Activated naive CD4-positive, alpha-beta T cell treated with anti-CD3 and anti-CD28 coated beads, Interleukin-2, amount 10 ng/mL, durations not matched to agents 7 days and 5 days (primary cell): ENCODE results near the gene PPP1R15B.
A peak's percentile ranks its signal among the peaks of the same experiment; 100 is the strongest.
"Not testable (repeated sequence)": the region's sequence is repeated elsewhere in the genome, so short reads cannot be mapped to it uniquely, and the experiment has no call there.

ENCODE experiments used
- CTCF ChIA-PET: fragments of 350-600 bp; sonication (Branson Sonifier 250); formaldehyde crosslinking; loops from one replicate; lab custom pipeline; 2021; ENCODE audit warnings: antibody characterized with exemption; lab: Charles Lee
- DNase-seq: peaks from one replicate; pipeline ENCODE4 v3.0.0-alpha.2; 2020
- H3K27ac Mint-ChIP-seq: one replicate; pipeline ENCODE4 v1.8.0; 2021; ENCODE audit warnings: mild to moderate bottlenecking, moderate library complexity, mixed read lengths
- H3K27me3 Mint-ChIP-seq: one replicate; pipeline ENCODE4 v1.8.0; 2021; ENCODE audit warnings: mild to moderate bottlenecking, mixed read lengths
- H3K36me3 Mint-ChIP-seq: one replicate; pipeline ENCODE4 v1.8.0; 2021; ENCODE audit warnings: mixed read lengths
- H3K4me1 Mint-ChIP-seq: one replicate; pipeline ENCODE4 v1.8.0; 2021; ENCODE audit warnings: mixed read lengths
- H3K4me3 Mint-ChIP-seq: one replicate; pipeline ENCODE4 v1.8.0; 2021; ENCODE audit warnings: mild to moderate bottlenecking, moderate library complexity, mixed read lengths
- H3K9me3 Mint-ChIP-seq: one replicate; pipeline ENCODE4 v1.8.0; 2021; ENCODE audit warnings: mixed read lengths

The PPP1R15B gene

DNA sequence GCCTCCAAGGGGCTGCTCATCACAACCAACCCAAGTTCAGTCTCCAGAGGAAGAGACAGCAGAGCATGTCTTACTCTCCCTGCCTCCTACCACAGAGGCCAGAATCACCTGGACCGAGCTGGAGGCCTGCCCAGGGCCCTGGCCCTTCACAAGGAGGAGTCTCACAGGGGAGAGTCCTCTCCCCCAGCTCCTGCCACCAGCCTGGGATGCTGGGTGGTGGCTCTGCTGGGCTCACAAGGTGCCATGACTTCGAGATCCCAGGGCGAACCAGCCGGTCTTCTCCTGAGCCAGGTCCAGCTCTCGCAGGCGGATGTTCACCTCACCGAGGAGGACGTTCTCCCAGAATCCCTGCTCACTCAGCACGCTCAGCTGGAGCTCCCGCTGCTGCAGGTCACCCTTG, 13.0 kb upstream of the PPP1R15B start:
- Mint-ChIP-seq H3K36me3 (peaks cover 40% of the 10 kb centered on the region), H3K27me3 (no peaks in the 10 kb centered on the region), H3K4me3 (no peak overlapping the region), H3K27ac (no peak overlapping the region), H3K9me3 (no peaks in the 10 kb centered on the region), H3K4me1 (peaks cover 5% of the 10 kb centered on the region)
- CTCF ChIA-PET = interaction anchor here (1.4 kb wide), 1 partner anchor 22 kb away, joined by 4 read pairs; no protein-coding TSS in a partner anchor
- no peak for DNase-seq

DNA sequence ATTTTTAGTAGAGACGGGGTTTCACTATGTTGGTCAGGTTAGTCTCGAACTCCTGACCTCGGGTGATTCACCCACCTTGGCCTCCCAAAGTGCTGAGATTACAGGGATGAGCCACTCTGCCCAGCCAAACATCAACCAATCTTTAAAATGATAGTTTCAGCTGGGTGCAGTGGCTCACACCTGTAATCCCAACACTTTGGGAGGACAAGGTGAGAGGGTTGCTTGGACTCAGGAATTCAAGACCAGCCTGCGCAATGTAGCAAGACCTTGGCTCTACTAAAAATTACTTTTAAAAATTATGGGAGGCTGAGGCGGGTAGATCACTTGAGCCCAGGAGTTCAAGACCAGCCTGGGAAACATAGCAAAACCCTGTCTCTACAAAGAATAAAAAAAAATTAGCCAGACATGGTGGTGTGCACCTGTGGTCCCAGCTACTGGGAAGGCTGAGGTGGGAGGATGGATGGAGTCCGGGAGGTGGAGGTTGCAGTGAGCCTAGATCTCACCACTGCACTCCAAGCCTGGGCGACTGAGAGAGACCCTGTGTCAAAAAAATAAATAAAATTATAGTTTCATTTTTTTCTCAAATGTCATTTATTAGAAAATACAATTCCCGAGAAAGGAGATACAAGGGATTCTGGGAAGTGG, 10.6 kb upstream of the PPP1R15B start:
- H3K9me3 Mint-ChIP-seq, H3K4me3 Mint-ChIP-seq, H3K27ac Mint-ChIP-seq, H3K27me3 Mint-ChIP-seq, DNase-seq: not testable (repeated sequence)
- CTCF ChIA-PET = interaction anchor here (0.8 to 2.5 kb wide), 5 partner anchors 9 to 81 kb away, joined by 3 to 13 read pairs (median 4); no protein-coding TSS in a partner anchor
- peaks cover 16% of the 10 kb centered on the region for H3K4me1 Mint-ChIP-seq
- H3K36me3 Mint-ChIP-seq = peaks cover 33% of the 10 kb centered on the region

DNA sequence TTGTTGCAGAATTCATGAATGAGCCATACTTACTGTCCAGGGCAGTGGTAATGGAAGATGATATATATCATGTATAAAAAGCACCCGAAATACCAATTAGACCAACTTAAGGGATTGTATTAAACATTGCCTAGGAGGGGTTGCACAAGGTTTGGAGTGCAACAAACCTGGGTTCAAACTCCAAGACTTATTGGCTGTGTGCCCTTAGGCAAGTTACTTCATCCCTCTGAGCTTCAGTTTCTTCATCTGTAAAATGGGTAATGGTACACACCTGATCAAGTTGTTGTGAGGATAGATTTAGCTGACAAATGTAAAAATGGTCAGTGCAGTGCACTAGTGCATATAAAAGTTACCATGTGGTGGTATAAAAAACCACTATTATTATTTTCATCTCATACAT, 9.8 kb upstream of the PPP1R15B start:
- no peaks in the 10 kb centered on the region for H3K9me3 Mint-ChIP-seq
- no peaks in the 10 kb centered on the region for H3K27me3 Mint-ChIP-seq
- H3K36me3 Mint-ChIP-seq = peaks cover 28% of the 10 kb centered on the region
- no peak for DNase-seq
- peaks cover 16% of the 10 kb centered on the region for H3K4me1 Mint-ChIP-seq
- H3K27ac Mint-ChIP-seq = no peak overlapping the region
- no peak overlapping the region for H3K4me3 Mint-ChIP-seq
- CTCF ChIA-PET = interaction anchor here (0.8 to 2.5 kb wide), 2 partner anchors 10 to 60 kb away, joined by 4 to 13 read pairs; no protein-coding TSS in a partner anchor

DNA sequence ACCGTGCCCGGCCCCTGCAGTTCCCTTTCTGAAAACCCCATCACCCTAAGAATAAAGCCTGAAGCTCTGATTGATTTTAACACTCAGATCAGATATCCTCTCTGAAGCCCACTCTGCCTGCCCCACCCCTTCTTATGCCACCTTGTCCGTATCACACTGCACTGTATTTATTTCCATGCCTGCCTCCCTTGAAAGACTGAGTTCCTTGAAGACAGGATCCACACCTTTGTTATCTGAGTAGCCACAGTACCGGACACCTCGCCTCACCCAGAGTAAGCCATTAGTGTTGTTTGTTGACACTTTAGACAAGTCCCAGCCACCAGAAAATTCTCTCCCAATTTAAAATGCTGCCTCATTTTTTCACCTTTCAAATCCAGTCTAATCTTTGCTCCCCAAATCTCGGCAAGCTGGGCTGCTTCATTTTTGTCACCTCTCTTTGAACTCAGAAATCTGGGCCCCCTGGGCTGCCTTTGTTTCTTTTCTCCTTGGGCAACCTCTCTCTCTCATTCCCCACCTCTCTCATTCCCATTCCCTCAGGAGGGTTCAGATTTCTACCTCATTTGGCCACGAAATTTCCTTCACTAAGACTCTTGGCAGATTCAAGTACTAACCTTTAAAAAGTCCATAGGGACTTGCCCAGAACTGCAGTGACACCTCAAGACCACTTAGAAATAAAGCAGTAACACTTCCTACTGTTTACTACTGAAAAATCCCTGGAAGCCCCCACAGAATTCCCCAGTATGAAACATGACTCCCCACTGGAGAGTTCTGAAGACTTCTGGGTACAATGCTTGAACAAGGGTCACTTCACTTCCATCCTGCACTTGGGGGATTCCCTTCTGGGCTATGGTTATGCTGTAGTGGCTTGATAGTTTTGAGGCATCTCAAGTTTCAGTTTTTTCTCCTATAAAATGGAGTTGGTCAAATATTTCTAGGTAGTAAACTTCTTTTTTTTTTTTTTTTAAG, 8.7 kb upstream of the PPP1R15B start:
- no peak overlapping the region for H3K27ac Mint-ChIP-seq
- H3K4me3 Mint-ChIP-seq = no peak overlapping the region
- no peak for DNase-seq
- H3K36me3 Mint-ChIP-seq = peaks cover 18% of the 10 kb centered on the region
- no peaks in the 10 kb centered on the region for H3K9me3 Mint-ChIP-seq
- peaks cover 16% of the 10 kb centered on the region for H3K4me1 Mint-ChIP-seq
- CTCF ChIA-PET = no interaction called here
- H3K27me3 Mint-ChIP-seq = no peaks in the 10 kb centered on the region

DNA sequence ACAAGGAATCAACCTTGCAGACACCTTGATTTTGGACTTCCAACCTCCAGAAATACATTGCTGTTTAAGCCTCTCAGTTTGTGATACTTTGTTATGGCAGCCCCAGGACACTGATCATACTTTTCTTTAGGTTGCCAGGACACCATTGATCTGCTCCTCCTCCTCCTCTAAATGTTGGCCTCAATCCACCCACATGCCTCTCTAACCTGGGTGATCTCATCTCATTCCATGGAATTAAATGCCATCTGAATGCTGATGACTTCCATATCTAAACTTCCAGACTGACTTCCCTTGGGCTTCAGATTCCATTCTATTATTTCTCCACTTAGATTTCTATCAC, 7.4 kb upstream of the PPP1R15B start:
- peaks cover 14% of the 10 kb centered on the region for H3K36me3 Mint-ChIP-seq
- CTCF ChIA-PET = interaction anchor here (0.9 to 2.6 kb wide), 2 partner anchors 12 to 87 kb away, joined by 3 to 9 read pairs; no protein-coding TSS in a partner anchor
- H3K4me3 Mint-ChIP-seq = no peak overlapping the region
- H3K9me3 Mint-ChIP-seq = no peaks in the 10 kb centered on the region
- H3K4me1 Mint-ChIP-seq = peaks cover 16% of the 10 kb centered on the region
- no peak for DNase-seq
- no peak overlapping the region for H3K27ac Mint-ChIP-seq
- no peaks in the 10 kb centered on the region for H3K27me3 Mint-ChIP-seq

DNA sequence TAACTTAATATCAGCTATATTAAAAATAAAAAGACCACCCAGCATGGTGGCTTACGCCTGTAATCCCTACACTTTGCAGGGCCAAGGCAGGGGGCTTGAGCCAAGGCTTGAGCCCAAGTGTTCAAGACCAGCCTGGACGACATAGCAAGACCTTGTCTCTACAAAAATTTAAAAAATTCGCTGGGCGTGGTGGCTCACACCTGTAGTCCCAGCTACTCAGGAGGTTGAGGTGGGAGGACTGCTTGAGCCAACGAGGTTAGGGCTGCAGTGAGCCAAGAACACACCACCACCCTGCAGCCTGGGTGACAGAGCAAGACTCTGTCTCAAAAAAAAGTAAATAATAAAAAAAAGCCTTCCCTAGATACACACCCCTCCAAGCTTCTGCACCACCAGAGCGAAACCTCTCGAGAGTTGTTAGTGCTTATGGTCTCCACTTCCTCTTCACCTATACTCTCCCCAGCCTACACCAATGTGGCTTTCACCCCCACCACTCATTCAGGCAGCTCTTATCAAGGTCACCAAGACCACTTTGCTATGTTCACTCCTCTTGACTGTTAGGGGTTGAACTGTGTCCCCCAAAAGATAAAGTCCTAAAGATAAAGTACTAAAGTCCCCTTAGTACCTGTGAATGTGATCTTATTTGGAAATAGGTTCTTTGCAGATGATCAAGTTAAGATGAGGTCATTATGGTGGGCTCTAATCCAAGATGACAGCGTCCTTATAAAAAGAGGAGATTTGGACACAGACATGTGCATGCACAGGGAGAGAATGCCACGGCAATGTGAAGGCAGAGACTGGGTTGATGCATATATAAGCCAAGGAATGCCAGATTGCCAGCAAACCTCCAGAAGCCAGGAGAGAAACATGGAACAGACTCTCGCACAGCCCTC, 6.8 kb upstream of the PPP1R15B start:
- no peak overlapping the region for H3K27ac Mint-ChIP-seq
- peaks cover 16% of the 10 kb centered on the region for H3K4me1 Mint-ChIP-seq
- H3K4me3 Mint-ChIP-seq = no peak overlapping the region
- H3K9me3 Mint-ChIP-seq = no peaks in the 10 kb centered on the region
- CTCF ChIA-PET = interaction anchor here (0.6 to 2.6 kb wide), 4 partner anchors 13 to 389 kb away, joined by 4 to 9 read pairs (median 7); no protein-coding TSS in a partner anchor
- H3K27me3 Mint-ChIP-seq = no peaks in the 10 kb centered on the region
- no peak for DNase-seq
- peaks cover 11% of the 10 kb centered on the region for H3K36me3 Mint-ChIP-seq

DNA sequence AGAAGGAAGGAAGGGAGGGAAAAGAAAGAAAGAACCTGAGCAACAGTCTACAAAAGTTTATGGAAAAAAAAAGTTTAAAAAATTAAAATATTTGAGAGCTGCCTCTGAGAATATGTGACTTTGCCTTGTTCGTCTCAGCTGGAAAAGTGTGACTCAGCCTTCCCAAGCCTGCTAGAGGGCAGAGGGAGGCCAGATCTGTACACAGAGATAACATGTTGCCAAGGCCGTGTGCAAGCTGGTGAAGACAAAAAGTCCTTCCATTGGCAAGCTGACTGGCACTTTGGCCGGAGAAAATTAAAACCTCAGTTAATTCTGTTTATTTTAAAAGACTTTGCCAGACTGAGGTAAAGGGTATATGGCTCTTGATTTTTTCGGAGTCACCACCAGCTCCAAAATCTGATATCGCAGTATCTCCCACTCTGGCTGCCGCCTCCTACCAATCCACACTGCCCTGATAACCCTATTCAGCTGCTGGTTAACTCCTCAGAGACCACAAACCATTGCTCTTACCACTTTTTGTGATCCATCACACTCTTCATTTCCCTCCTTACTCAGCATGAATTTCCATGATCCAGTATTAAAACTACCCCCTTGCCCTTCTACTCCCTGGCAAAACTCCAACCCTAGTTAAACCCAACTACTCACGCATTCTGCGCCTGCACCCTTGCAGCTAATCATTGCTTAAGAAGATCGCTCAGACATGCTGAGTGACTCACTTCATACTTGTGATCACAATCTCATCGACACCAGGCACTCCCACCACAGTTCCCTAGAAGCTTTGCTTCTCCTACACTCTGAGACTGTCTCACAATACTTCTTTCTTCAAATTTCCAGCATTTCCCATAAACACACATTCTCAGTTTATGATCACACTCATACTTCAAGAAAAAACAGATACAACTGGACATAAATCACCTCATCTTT, 5.7 kb upstream of the PPP1R15B start:
- Mint-ChIP-seq H3K27ac (no peak overlapping the region), H3K9me3 (no peaks in the 10 kb centered on the region), H3K4me1 (peaks cover 23% of the 10 kb centered on the region), H3K27me3 (no peaks in the 10 kb centered on the region), H3K36me3 (peaks cover 9% of the 10 kb centered on the region), H3K4me3 (no peak overlapping the region)
- CTCF ChIA-PET = interaction anchor here (0.6 to 2.6 kb wide), 5 partner anchors 14 to 390 kb away, joined by 3 to 9 read pairs (median 5); no protein-coding TSS in a partner anchor
- DNase-seq = no peak

DNA sequence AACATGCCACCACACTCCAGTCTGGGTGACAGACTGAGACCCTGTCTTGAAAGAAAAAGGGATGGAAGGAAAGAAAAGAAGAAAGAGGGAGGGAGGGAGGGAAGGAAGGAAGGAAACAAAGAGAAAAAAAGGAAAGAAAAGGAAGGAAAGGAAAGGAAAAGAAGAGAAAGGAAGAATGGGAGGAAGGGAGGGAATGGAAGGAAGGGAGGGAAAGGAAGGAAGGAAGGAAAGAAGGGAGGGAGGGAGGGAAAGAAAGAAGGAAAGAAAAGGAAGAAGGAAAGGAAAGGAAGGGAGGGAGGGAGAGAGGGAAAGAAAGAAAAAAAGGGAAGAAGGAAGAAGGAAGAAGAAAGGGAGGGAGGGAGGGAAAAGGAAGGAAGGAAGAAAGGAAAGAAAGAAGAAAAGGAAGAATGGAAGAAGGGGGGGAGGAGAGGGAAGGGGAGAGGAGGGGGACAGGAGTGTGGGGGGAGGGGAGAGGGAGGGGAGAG, 5.0 kb upstream of the PPP1R15B start:
- CTCF ChIA-PET = interaction anchor here (1.0 to 2.6 kb wide), 3 partner anchors 14 to 391 kb away, joined by 3 to 9 read pairs (median 4); no protein-coding TSS in a partner anchor
- Mint-ChIP-seq H3K4me1 (peaks cover 26% of the 10 kb centered on the region), H3K36me3 (peaks cover 9% of the 10 kb centered on the region), H3K27me3 (no peaks in the 10 kb centered on the region), H3K27ac (no peak overlapping the region), H3K4me3 (no peak overlapping the region), H3K9me3 (no peaks in the 10 kb centered on the region)
- DNase-seq = no peak

DNA sequence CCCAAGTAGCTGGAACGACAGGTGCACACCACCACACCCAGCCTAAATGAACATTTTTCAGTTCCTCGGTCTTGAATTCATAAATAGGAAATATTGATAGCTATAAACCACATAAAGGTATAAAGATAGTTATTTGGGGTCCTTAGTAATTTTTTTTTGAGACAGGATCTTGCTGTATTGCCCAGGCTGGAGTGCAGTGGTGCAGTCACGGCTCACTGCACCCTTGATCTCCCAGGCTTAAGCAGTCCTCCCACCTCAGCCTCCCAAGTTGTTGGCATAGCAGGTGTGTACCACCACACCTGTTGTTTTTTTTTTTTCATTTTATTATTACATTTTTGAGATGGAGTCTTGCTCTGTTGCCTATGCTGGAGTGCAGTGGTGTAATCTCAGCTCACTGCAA, 3.7 kb upstream of the PPP1R15B start:
- Mint-ChIP-seq H3K4me1 (peaks cover 24% of the 10 kb centered on the region), H3K27ac (no peak overlapping the region), H3K36me3 (peaks cover 10% of the 10 kb centered on the region), H3K9me3 (no peaks in the 10 kb centered on the region), H3K27me3 (no peaks in the 10 kb centered on the region), H3K4me3 (no peak overlapping the region)
- CTCF ChIA-PET = interaction anchor here (0.5 to 1.8 kb wide), 5 partner anchors 15 to 89 kb away, joined by 3 to 9 read pairs (median 3); partner anchors contain the start of gene PIK3C2B
- no peak for DNase-seq

DNA sequence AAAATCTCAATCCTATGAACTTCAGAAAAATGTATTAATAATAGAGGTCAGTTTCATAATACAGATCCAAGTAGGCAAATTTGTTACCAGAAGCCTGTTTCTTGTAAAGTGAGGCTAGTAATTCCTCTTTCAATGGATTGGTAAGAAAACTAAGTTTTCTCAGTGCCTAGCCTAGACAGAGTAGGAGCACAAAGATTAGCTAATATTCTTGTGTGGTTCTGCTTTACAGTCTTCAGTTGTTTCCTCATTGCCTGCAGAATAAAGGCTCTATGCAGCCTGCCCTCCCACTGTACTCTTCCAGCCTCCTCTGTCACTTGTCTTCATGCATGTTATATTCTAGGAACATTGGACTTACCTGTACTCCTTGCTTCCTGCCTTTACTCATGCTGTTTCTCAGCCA, 2.4 kb upstream of the PPP1R15B start:
- no peaks in the 10 kb centered on the region for H3K9me3 Mint-ChIP-seq
- H3K27me3 Mint-ChIP-seq = no peaks in the 10 kb centered on the region
- H3K36me3 Mint-ChIP-seq = peaks cover 21% of the 10 kb centered on the region
- no peak for DNase-seq
- H3K4me3 Mint-ChIP-seq = no peak overlapping the region
- H3K27ac Mint-ChIP-seq = no peak overlapping the region
- H3K4me1 Mint-ChIP-seq = peaks cover 17% of the 10 kb centered on the region
- CTCF ChIA-PET = interaction anchor here (0.9 to 1.8 kb wide), 7 partner anchors 14 to 403 kb away, joined by 3 to 9 read pairs (median 3); no protein-coding TSS in a partner anchor

DNA sequence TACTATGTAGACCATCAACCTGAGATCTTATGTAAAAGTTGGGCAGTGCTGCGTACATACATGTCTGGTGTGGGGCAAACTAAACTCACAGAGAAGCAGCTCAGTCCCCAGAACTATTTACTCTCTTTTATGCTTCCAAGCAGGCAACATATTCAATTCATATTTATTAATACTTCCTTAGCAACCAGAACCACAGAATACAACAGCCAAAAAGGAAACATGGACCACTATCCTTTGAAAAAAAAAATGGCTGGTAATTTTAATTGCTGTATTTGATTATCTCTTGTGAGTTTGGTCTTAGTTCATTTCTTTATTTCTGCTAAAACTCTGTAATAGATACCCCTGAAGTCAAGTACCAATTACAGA, 1.5 kb upstream of the PPP1R15B start:
- Mint-ChIP-seq H3K27ac (peak overlapping the region; percentile 77), H3K27me3 (no peaks in the 10 kb centered on the region), H3K4me1 (peaks cover 13% of the 10 kb centered on the region), H3K9me3 (no peaks in the 10 kb centered on the region), H3K4me3 (peak overlapping the region; percentile 52), H3K36me3 (peaks cover 29% of the 10 kb centered on the region)
- CTCF ChIA-PET = interaction anchor here (1.1 to 1.8 kb wide), 3 partner anchors 10 to 404 kb away, joined by 3 to 7 read pairs (median 3); no protein-coding TSS in a partner anchor
- no peak for DNase-seq

DNA sequence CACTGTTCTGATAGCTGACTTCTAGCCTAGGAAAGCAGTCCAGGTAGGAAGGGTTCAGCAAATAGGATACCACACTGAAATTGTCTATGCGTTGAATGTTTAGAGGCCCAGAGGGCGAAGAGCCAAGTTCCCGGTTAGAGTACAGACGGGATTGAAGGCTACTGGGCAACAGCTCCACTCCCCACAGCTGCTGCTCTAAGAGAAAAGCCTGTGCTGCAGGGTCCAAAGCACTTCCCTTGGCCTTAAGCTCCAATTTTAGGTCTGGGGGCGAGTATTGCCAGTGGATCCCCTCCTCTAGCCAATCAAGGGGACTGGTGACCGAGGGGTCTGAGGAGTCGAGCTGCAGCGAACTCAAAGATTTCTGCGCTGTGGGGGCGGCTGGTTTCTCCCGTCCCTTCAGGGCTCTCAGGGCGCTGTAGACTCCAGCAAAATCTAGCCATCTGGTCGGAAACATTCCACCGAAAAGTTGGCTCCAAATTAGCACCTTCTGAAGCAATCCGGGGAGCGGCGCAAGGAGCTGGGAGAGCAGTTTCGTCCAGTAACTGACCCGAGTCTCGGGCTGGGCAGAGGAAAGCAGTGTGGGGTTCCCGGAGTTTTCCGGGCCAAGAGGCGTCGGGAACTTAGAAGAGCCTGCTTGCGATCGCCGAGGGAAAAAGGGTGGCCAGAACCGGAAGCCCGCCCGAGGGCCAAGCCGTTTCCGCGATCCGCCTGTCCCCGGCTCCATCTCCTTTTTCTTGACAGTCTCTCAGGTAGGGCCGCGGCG, 748 bp downstream of the PPP1R15B start:
- Mint-ChIP-seq H3K4me1 (peaks cover 20% of the 10 kb centered on the region), H3K9me3 (no peaks in the 10 kb centered on the region), H3K27ac (peak overlapping the region; percentile 99), H3K36me3 (peaks cover 44% of the 10 kb centered on the region), H3K27me3 (no peaks in the 10 kb centered on the region), H3K4me3 (peak overlapping the region; percentile 98)
- CTCF ChIA-PET = interaction anchor here (0.7 to 4.7 kb wide), 5 partner anchors 11 to 93 kb away, joined by 3 to 41 read pairs (median 3); no protein-coding TSS in a partner anchor
- peak; percentile 67 for DNase-seq
